Thyroid gland (tissue), 4 donors: ENCODE data around the gene CPT1A. TPM values are rescaled to one million over a fixed set of nuclear protein-coding genes. Genes with fewer than 3 reads are reported as not detected.
A peak's percentile ranks its signal among the peaks of the same experiment; 100 is the strongest.

Experiments used
- DNase-seq, 2 donors: peaks; one replicate each; pipeline ENCODE4 v3.0.0-alpha.2; 2019
- H3K27ac ChIP-seq, 3 donors: fragments of 200-600 bp; sonication (generic); 1 replicate in 2 of 3; 2 replicates in 1 of 3; pipeline ENCODE4 v1.5.1; 2016 to 2019; ENCODE audit warnings: mild to moderate bottlenecking in 1 of 3, moderate library complexity in 1 of 3
- H3K27me3 ChIP-seq: fragments of 200-600 bp; sonication (generic); one replicate; pipeline ENCODE4 v1.5.1; 2019
- H3K36me3 ChIP-seq, 2 donors: fragments of 200-600 bp; sonication (generic); one replicate each; pipeline ENCODE4 v1.5.1; 2016 to 2019
- H3K4me1 ChIP-seq, 2 donors: fragments of 200-600 bp; sonication (generic); one replicate each; pipeline ENCODE4 v1.5.1; 2017 to 2019
- H3K4me3 ChIP-seq, 3 donors: fragments of 200-600 bp; sonication (generic); replicated peaks in 1 of 3; 1 replicate in 2 of 3; 2 replicates in 1 of 3; pipeline ENCODE4 v1.5.1; 2016; ENCODE audit warnings: mild to moderate bottlenecking in 1 of 3
- H3K9me3 ChIP-seq: fragments of 200-600 bp; sonication (generic); one replicate; pipeline ENCODE4 v1.5.1; 2017
- CTCF ChIP-seq, 6 experiments: fragments of 200-600 bp in 3 of 6; fragments of 450-650 bp in 3 of 6; sonication (generic) in 3 of 6; IDR thresholded peaks; one replicate each; pipeline ENCODE4 v1.5.1; 2016 to 2019; ENCODE audit warnings: antibody characterized with exemption in 6 of 6, mild to moderate bottlenecking in 2 of 6, inconsistent platforms in 1 of 6, moderate library complexity in 1 of 6
- POLR2A ChIP-seq, 2 donors: fragments of 450-650 bp; IDR thresholded peaks; one replicate each; pipeline ENCODE4 v1.6.1; 2017; ENCODE audit warnings: antibody characterized with exemption in 2 of 2, mild to moderate bottlenecking in 2 of 2, moderate library complexity in 1 of 2
- WGBS, 2 donors: methylation state at CpG; one replicate each; pipeline ENCODE4 v1.1.5; 2017; 5-methylcytosine and 5-hydroxymethylcytosine counted together
- intact Hi-C: fragments of 100-400 bp; cut with DNase I; formaldehyde crosslinking; loops from one replicate; pipeline ENCODE4 v1.15.1; 2023
- total RNA-seq, 4 donors: library from RNA; depleted of rRNA; stranded (reverse); fragments of >200 nt; gene quantifications; one replicate each; pipeline ENCODE4 v1.2.3, GENCODE V29; 2016

CPT1A gene
- total RNA-seq, 4 donors from 2014 or later: 29.9 to 58.0 (median 43.8) TPM

- DNase-seq: no peak
- 79 to 84% methylated on average over 3 of the region's 3 CpGs for WGBS, 2 donors
- intact Hi-C loops: no loop called here
- H3K27me3 ChIP-seq: no peaks in the 10 kb centered on the region
- no peaks in the 10 kb centered on the region for H3K9me3 ChIP-seq
- peak overlapping the region in 2 of 3 donors; percentile 62 to 81 for H3K27ac ChIP-seq
- TF ChIP-seq CTCF (IDR thresholded peaks at IDR 0.05) (no peak), POLR2A (IDR thresholded peaks at IDR 0.05) (no peak)
- no peaks in the 10 kb centered on the region for H3K36me3 ChIP-seq
- no peak overlapping the region for H3K4me3 ChIP-seq
- H3K4me1 ChIP-seq: peaks cover 25 to 42% of the 10 kb centered on the region in 2 donors
Observed at GRCh38 chr11:68844376-68844775, 2.7 kb upstream of the CPT1A start.

- H3K4me3 ChIP-seq: peak overlapping the region in 2 of 3 donors; percentile 13 to 89
- DNase-seq: peak; percentile 92 to 93
- TF ChIP-seq POLR2A (IDR thresholded peaks at IDR 0.05) (peak in 1 of 2 donors; percentile 44), CTCF (IDR thresholded peaks at IDR 0.05) (peak; percentile 34 to 93 (median 72))
- no peaks in the 10 kb centered on the region for H3K36me3 ChIP-seq
- intact Hi-C loops: no loop called here
- no peaks in the 10 kb centered on the region for H3K27me3 ChIP-seq
- WGBS, 2 donors: 10 to 13% methylated on average over 14 to 27 of the region's 54 CpGs
- H3K4me1 ChIP-seq: peaks cover 26 to 42% of the 10 kb centered on the region in 2 donors
- no peaks in the 10 kb centered on the region for H3K9me3 ChIP-seq
- peak overlapping the region in 2 of 3 donors; percentile 62 to 81 for H3K27ac ChIP-seq
Observed at GRCh38 chr11:68843703-68844312, 2.1 kb upstream of the CPT1A start.

- TF ChIP-seq CTCF (IDR thresholded peaks at IDR 0.05): no peak
- TF ChIP-seq POLR2A (IDR thresholded peaks at IDR 0.05): no peak
- 25 to 28% methylated on average over 23 of the region's 23 CpGs for WGBS, 2 donors
- Histone ChIP-seq H3K27ac (peak overlapping the region in 2 of 3 donors; percentile 56 to 81), H3K36me3 (no peaks in the 10 kb centered on the region), H3K4me3 (peak overlapping the region in 1 of 3 donors; percentile 89), H3K4me1 (peaks cover 33 to 48% of the 10 kb centered on the region in 2 donors), H3K27me3 (no peaks in the 10 kb centered on the region), H3K9me3 (no peaks in the 10 kb centered on the region)
- DNase-seq: peak; percentile 37 to 41
- intact Hi-C loops: no loop called here
Observed at GRCh38 chr11:68843052-68843561, 1.4 kb upstream of the CPT1A start.

GRCh38 chr11:68842427-68843051, 823 bp upstream of the CPT1A start:
- TF ChIP-seq POLR2A (IDR thresholded peaks at IDR 0.05) (no peak), CTCF (IDR thresholded peaks at IDR 0.05) (no peak)
- DNase-seq: no peak
- intact Hi-C loops: no loop called here
- Histone ChIP-seq H3K9me3 (no peaks in the 10 kb centered on the region), H3K27me3 (no peaks in the 10 kb centered on the region), H3K4me1 (peaks cover 39 to 54% of the 10 kb centered on the region in 2 donors), H3K27ac (peak overlapping the region in 2 of 3 donors; percentile 56 to 81), H3K36me3 (no peaks in the 10 kb centered on the region), H3K4me3 (peak overlapping the region in 1 of 3 donors; percentile 89)
- WGBS, 2 donors: 34 to 35% methylated on average over 19 to 25 of the region's 25 CpGs
